Activated naive CD4-positive, alpha-beta T cell treated with anti-CD3 and anti-CD28 coated beads, Interleukin-2, amount 50 U/mL, for 16 hours (primary cell): ENCODE data around the gene HRH2.
"Not testable (repeated sequence)": the region's sequence is repeated elsewhere in the genome, so short reads cannot be mapped to it uniquely, and the experiment has no call there.

Source experiments
- DNase-seq: peaks from one replicate; pipeline ENCODE4 v3.0.0-alpha.2; 2020

HRH2 gene

GRCh38 chr5:175657593-175658271, at the start of gene HRH2:
TSS of gene HRH2 (plus strand) at chr5:175658071. CDS start at chr5:175683234, 25,163 bp downstream.
- peak; percentile 49 for DNase-seq

- DNase-seq = no peak
Measured at GRCh38 chr5:175609526-175609925, 48.3 kb upstream of the HRH2 start.

DNA sequence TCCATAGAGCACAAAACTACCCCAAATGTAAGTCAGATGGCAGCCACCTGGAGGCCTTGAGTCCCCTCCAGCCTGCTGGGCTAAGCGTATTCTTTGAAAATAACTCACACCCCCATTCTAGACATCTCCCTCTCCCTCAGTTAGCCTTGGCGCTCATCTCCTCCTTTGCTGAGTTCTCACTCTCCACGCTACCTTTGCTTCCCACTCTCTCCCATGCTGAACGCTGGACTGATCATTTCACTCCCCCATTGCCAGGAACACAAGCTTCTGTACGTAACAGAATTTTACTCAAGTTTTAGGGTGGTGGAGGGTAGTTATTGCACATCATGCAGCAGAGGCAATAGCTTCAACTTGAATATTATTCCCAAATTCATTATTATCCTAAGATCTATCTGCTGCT, 47.5 kb upstream of the HRH2 start:
- DNase-seq = no peak

DNA sequence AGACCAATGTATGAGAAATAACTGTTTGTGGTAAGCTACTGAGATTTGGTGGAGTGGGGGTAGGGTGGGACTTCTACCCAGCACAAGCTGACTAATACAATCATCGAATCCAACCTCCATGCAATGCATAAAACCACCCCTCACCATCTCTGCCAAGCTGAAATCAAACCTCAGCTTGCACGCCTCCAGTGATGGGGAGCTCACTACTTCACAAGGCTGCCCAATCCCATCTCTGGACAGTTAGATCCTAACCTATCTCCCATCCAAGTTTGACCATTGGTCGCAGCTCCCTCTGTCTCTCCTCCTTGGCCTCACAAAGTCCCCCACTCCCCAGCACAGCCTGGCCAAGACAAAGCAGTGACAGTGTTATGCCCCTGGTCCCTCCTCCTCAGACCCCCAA, 47.0 kb upstream of the HRH2 start:
- no peak for DNase-seq

GRCh38 chr5:175614223-175614815, 43.6 kb upstream of the HRH2 start:
- no peak for DNase-seq

DNA sequence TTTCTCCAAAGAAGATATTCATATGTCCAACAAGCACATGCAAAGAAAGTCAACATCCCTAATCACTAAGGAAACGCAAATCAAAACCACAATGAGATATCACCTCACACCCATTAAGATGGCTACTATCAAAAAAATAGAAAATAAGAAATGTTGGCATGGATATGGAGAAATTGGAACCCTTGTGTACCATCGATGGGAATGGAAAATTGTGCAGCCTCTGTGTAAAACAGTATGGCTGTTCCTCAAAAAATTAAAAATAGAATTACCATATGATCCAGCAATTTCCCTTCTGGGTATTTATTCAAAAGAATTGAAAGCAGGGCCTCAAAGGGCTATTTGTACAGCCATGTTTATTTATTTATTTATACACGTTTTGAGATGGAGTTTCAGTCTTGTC, 43.0 kb upstream of the HRH2 start:
- no peak for DNase-seq

- DNase-seq = peak; percentile 17
Measured at GRCh38 chr5:175616083-175616482, 41.8 kb upstream of the HRH2 start.

DNA sequence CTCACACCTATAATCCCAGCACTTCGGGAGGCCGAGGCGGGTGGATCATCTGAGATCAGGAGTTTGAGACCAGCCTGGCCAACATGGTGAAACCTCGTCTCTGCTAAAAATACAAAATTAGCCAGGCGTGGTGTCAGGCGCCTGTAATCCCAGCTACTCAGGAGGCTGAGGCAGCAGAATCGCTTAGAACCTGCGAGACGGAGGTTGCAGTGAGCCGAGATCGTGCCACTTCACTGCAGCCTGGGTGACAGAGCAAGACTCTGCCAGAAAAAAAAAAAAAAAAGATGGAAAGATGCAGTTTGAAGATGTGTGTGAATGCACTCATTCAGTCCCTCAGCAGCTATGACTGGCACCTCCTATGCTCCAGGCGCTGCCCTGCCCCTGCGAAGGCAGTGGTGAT, 41.3 kb upstream of the HRH2 start:
- DNase-seq = not testable (repeated sequence)

- DNase-seq = no peak
Measured at GRCh38 chr5:175617447-175617846, 40.4 kb upstream of the HRH2 start.

DNA sequence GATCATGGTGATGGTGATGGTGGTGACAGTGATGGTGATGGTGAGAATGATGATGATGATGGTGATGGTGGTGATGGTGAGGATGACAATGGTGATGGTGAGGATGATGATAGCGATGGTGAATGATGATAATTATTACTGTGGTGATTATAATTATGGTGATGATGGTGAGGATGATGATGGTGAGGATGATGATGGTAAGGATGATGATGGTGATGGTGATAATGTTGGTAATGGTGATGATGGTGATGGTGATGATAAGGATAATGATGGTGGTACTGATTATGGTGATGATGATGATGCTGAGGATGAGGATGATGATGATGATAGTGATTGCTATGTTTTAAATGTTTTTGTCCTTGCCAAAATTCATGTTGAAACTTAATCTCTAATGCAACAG, 37.3 kb upstream of the HRH2 start:
- DNase-seq = no peak

DNA sequence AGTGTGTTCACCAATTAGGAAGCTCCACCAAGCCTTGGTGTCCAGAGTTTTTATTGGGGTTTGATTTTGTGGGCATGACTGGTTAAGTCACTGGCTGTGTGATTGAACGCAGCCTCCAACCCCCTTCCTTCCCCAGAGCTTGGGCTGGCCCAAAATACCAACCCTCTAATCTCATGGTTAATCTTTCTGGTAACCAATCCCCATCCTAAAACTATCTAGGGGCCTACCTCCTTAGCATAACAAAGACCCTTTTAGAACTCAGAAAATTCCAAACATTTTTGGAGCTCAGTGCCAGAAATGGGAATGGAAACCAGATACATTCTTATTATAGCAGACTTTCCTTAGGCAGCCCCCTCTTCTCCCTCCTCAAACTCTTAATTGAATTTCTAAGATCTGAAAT, 35.9 kb upstream of the HRH2 start:
- DNase-seq = no peak

- DNase-seq = no peak
Measured at GRCh38 chr5:175623088-175623487, 34.8 kb upstream of the HRH2 start.

DNA sequence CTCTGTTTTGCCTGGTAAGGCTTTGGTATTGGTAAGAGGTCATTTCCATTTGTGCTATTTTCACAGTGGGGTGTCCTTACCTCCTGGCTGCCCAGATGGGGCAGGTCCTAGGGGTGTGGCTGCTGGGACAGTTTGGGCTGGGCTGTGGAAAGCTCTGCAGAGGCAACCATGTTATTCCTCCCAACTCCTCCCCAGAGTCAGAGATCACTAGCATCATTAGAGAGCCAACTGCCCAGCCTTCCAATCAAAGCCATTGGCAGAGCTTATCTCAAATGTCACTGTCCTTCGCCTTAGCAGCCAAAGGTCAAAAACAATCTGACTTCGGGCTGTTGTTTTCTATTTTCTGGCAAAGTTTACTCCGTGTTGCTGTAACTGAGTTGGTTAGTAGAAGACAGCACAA, 33.6 kb upstream of the HRH2 start:
- no peak for DNase-seq

GRCh38 chr5:175627005-175627404, 30.9 kb upstream of the HRH2 start:
- no peak for DNase-seq

- DNase-seq = no peak
Measured at GRCh38 chr5:175627739-175628138, 30.1 kb upstream of the HRH2 start.

DNA sequence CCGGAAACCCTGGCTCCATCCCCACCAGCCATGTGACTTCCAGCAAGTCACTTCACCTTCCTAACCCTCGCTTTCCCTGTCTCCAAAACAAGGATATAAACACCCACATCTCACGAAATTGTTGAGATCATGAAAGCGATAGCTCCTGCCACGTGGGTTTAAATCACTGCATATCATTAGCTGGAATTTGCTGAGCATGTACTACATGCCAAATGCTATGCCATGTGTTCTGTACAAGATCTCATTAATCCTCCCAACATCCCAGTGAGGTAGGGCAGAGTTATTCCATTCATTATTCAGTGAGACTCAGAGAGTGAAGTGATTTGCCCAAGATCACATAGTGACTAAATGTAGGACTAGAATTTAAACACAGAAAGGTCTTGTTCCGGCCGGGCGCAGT, 29.2 kb upstream of the HRH2 start:
- DNase-seq = no peak

GRCh38 chr5:175629261-175629660, 28.6 kb upstream of the HRH2 start:
- no peak for DNase-seq

DNA sequence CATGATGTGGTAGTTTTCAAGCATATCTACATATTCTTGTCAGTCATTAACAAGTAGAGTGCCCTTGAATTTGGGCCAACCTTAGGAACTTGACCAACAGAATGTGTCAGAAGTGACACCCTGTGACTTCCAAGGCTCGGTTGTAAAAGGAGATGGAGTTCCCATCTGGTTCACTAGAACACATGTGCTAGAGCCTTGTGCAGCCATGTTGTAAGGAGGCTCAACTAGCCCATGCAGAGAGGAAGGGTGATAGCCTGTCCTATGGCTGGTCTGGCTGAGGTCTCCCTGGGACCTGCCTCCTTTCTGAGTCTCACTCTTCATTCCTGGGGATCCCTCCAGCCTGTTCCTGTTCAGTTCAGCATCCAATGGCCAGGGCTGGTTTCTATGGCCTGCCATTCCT, 28.1 kb upstream of the HRH2 start:
- DNase-seq = no peak

GRCh38 chr5:175635854-175636584, 21.9 kb upstream of the HRH2 start:
- no peak for DNase-seq

DNA sequence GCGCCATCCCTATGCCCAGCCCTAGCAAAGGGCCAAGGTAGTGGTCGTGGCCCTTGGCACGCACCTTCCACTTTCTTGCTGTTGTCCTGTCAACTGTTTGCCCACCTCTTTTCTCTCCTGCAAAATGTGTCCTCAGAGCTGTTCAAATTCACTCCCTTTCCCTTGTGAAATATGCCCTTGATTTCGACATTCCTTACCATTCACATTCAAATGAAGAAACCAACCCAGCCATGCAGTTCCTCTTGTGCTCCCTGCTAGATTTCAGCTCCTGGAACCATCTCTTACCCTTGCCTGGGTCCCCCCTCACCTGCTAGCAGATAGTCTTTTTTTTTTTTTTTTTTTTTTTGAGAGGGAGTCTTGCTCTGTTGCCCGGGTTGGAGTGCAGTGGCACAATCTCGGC, 19.6 kb upstream of the HRH2 start:
- DNase-seq = no peak

DNA sequence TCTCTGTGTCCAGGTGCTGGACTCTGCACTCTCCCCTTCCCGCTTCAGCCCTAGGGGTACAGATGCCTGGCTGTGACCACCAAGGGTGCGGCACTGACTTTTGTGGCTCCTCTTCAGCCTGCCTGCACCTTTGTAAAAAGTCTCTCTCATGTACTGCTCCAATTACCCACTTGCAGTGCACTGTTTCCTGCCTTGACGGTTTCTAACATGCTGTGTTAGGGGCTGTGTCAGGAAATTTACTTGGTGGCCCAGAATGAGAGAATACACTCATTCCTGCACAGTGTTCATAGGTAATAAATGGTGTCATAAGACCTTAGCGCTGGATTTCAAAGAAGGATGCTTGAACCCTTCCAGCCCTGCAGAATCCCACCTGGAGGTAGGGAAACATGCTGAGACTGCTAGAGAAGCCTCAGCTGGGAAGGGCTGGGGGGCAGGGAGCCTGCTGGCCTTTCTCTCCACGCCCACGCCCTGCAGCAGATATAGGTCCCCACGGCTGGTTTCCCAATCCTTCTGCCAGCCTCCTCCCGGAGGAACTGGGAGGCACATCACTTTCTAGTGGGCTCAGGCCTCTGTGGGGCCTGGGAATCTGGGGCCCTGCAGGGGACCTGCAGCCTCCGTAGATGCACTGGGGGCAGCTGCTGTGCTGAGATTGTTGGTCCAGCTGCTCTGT, 17.6 kb upstream of the HRH2 start:
- no peak for DNase-seq

DNA sequence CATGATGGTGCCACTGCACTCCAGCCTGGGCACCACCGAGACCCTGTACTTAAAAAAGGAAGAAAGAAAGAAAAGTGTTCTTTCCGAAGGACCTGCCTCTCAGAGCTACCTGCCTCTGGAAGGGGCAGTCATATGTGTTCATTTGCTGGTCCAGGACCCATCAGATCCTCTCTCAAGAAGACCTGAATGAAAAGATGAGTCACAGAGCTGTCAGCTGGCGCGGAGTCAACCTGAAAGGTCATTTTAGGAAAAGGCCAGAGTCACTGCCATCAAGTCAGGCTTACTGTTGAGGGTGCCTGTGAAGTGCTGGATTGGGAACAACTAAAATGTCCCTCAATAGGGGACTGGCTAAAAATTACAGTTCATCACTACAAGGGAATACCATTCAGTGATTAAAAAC, 14.9 kb upstream of the HRH2 start:
- no peak for DNase-seq

DNA sequence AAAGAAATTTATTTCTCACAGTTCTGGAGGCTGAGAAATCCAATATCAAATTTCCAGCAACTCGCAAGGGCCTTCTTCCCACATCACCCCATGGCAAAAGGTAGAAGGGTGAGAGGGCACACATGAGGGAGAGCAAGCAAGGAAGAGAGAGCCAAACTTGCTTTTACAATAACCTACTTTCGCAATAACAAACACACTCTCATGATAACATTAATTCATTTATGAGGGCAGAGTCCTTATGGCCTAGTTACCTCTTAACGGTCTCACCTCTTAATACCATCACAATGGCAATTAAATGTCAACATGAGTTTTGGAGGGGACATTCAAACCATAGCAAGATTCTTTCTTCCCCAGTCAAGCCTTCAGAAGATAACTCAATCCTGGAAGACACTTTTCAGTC, 11.6 kb upstream of the HRH2 start:
- no peak for DNase-seq

DNA sequence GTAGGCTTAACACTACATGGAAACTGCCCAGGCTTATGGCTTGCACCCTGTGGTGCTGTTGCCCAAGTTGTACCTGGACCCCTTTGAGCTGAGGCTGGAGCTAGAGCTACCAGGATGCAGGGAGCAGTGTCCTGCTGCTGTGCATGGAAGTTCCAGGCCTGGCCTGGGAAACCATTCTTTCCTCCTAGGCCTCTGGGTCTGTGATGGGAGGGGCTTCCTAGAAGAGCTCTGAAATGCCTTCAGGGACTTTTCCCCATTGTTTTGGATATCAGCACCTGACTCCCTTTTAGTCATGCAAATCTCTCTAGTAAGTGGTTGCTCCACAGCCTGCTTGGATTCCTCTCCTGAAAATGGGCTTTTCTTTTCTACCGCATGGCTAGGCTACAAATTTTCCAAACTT, 7.9 kb upstream of the HRH2 start:
- no peak for DNase-seq
